B cell (primary cell): ENCODE measurements around the gene GULP1. TPM values are rescaled to one million over a fixed set of nuclear protein-coding genes. Genes with fewer than 3 reads are reported as not detected.

Experiments
- ATAC-seq: fragments of 200-7000 bp; cut with Tn5 transposase; one replicate; pipeline ENCODE4 v1.10.0; 2021; ENCODE audit warnings: low read depth, mild to moderate bottlenecking, moderate number of reproducible peaks, moderate library complexity
- CTCF ChIA-PET: fragments of 350-600 bp; sonication (Branson Sonifier 250); formaldehyde crosslinking; loops from one replicate; lab custom pipeline; 2021; ENCODE audit warnings: antibody characterized with exemption, inconsistent platforms; lab: Charles Lee
- POLR2A ChIA-PET: fragments of 350-600 bp; sonication (Branson Sonifier 250); formaldehyde crosslinking; loops from one replicate; lab custom pipeline; 2021; ENCODE audit warnings: antibody characterized with exemption; lab: Charles Lee
- DNase-seq: peaks from one replicate; pipeline ENCODE4 v3.0.0; 2013
- H2AFZ ChIP-seq: 2 replicates; pipeline ENCODE4 v1.6.1; 2012; ENCODE audit warnings: mild to moderate bottlenecking, low read depth, low read length; ENCODE audit not compliant: insufficient read depth, poor library complexity, severe bottlenecking
- H3K27ac ChIP-seq, 2 donors: 1 replicate in 1 of 2; 2 replicates in 1 of 2; pipeline ENCODE4 v1.5.1; 2012 to 2013; ENCODE audit warnings: low read length in 2 of 2, mild to moderate bottlenecking in 2 of 2, moderate library complexity in 1 of 2
- H3K27me3 ChIP-seq, 4 experiments: fragments of 200-600 bp in 1 of 4; sonication (generic) in 1 of 4; replicated peaks in 1 of 4; 1 replicate in 2 of 4; 2 replicates in 2 of 4; pipeline versions ENCODE4 v1.6.1 to v1.7.0; 2013 to 2016; ENCODE audit warnings: low read length in 3 of 4, mild to moderate bottlenecking in 2 of 4, mixed read lengths in 1 of 4, moderate library complexity in 1 of 4; ENCODE audit not compliant: insufficient read depth in 4 of 4, control insufficient read depth in 3 of 4; ENCODE audit errors: control extremely low read depth in 1 of 4
- H3K36me3 ChIP-seq, 2 experiments: replicated peaks in 1 of 2; 1 replicate in 1 of 2; 2 replicates in 1 of 2; pipeline versions ENCODE4 v1.6.1 to v1.7.1; 2013; ENCODE audit warnings: low read length in 1 of 2; ENCODE audit not compliant: insufficient read depth in 2 of 2, control insufficient read depth in 1 of 2; ENCODE audit errors: control extremely low read depth in 1 of 2, extremely low read depth in 1 of 2
- H3K4me1 ChIP-seq, 2 donors: fragments of 200-600 bp in 1 of 2; sonication (generic) in 1 of 2; 1 replicate in 1 of 2; 2 replicates in 1 of 2; pipeline versions ENCODE4 v1.5.1 to v1.6.1; 2013 to 2017; ENCODE audit warnings: low read length in 2 of 2; ENCODE audit not compliant: control insufficient read depth in 2 of 2, insufficient read depth in 2 of 2
- H3K4me2 ChIP-seq: replicated peaks from 2 replicates; pipeline ENCODE3; 2012; ENCODE audit warnings: mild to moderate bottlenecking, low read depth, low read length; ENCODE audit not compliant: poor library complexity, severe bottlenecking
- H3K4me3 ChIP-seq, 5 experiments: fragments of 200-600 bp in 1 of 5; sonication (generic) in 1 of 5; 1 replicate in 3 of 5; 2 replicates in 2 of 5; pipeline versions ENCODE4 v1.5.1 to v1.7.0; 2011 to 2016; ENCODE audit warnings: low read length in 4 of 5, mild to moderate bottlenecking in 4 of 5, low read depth in 2 of 5, control low read depth in 1 of 5, moderate library complexity in 1 of 5; ENCODE audit not compliant: insufficient read depth in 1 of 5; ENCODE audit errors: control extremely low read depth in 1 of 5, extremely low read depth in 1 of 5
- H3K79me2 ChIP-seq: fragments of 200-600 bp; sonication (generic); one replicate; pipeline ENCODE4 v1.6.0; 2016; ENCODE audit warnings: low read length; ENCODE audit not compliant: control insufficient read depth, insufficient read depth
- H3K9ac ChIP-seq: fragments of 200-600 bp; sonication (generic); 2 replicates; pipeline ENCODE4 v1.6.1; 2017; ENCODE audit warnings: mild to moderate bottlenecking, low read length, moderate library complexity
- H3K9me3 ChIP-seq, 3 donors: one replicate each; pipeline versions ENCODE4 v1.6.1 to v1.7.1; 2013; ENCODE audit warnings: low read length in 2 of 3; ENCODE audit not compliant: control insufficient read depth in 2 of 3, insufficient read depth in 1 of 3; ENCODE audit errors: control extremely low read depth in 1 of 3
- H4K20me1 ChIP-seq: 2 replicates; pipeline ENCODE4 v1.6.0; 2012; ENCODE audit warnings: mild to moderate bottlenecking, low read length; ENCODE audit not compliant: insufficient read depth, control insufficient read depth, poor library complexity, severe bottlenecking
- H3K27ac Mint-ChIP-seq: one replicate; pipeline ENCODE4 v1.8.0; 2021; ENCODE audit warnings: mixed read lengths
- H3K27me3 Mint-ChIP-seq: one replicate; pipeline ENCODE4 v1.8.0; 2021; ENCODE audit warnings: mixed read lengths
- H3K4me1 Mint-ChIP-seq: one replicate; pipeline ENCODE4 v1.8.0; 2021; ENCODE audit warnings: mixed read lengths
- H3K4me3 Mint-ChIP-seq: one replicate; pipeline ENCODE4 v1.8.0; 2021; ENCODE audit warnings: mixed read lengths
- H3K9me3 Mint-ChIP-seq: one replicate; pipeline ENCODE4 v1.8.0; 2022; ENCODE audit warnings: mixed read lengths; ENCODE audit not compliant: insufficient read depth
- EZH2 ChIP-seq: IDR thresholded peaks from 2 replicates; pipeline ENCODE4 v1.6.1; 2012; ENCODE audit warnings: borderline replicate concordance, low read depth, mild to moderate bottlenecking, moderate library complexity, low read length; ENCODE audit not compliant: insufficient read depth, poor library complexity, severe bottlenecking
- WGBS: methylation state at CpG from one replicate; pipeline ENCODE4 v1.1.5; 2013; ENCODE audit warnings: missing lambda C conversion rate; ENCODE audit not compliant: insufficient coverage; 5-methylcytosine and 5-hydroxymethylcytosine counted together
- intact Hi-C: fragments of 100-400 bp; cut with micrococcal nuclease; formaldehyde crosslinking; loops from one replicate; pipeline ENCODE4 v1.10.0; 2022
- polyA plus RNA-seq: library from polyadenylated mRNA; depleted of rRNA; stranded (reverse); fragments of >200 nt; gene quantifications from 2 replicates; pipeline ENCODE4 v1.2.3, GENCODE V29; 2012
- total RNA-seq, 2 donors: library from RNA; stranded (reverse); fragments of 120-200 nt in 1 of 2; gene quantifications; 1 replicate in 1 of 2; 2 replicates in 1 of 2; pipeline versions ENCODE4 v1.2.3 to v1.2.4, GENCODE V29; 2013 to 2022
- TF ChIP-seq, protein P1 (sequence below): fragments of 200-600 bp; IDR thresholded peaks from one replicate; pipeline ENCODE4 v1.8.0; 2022; ENCODE audit warnings: antibody characterized with exemption, mild to moderate bottlenecking

GULP1 gene
- total and polyA plus RNA-seq, 2 donors (not counting 1 experiment from before 2014, with no cell fraction given), result not detected

DNA sequence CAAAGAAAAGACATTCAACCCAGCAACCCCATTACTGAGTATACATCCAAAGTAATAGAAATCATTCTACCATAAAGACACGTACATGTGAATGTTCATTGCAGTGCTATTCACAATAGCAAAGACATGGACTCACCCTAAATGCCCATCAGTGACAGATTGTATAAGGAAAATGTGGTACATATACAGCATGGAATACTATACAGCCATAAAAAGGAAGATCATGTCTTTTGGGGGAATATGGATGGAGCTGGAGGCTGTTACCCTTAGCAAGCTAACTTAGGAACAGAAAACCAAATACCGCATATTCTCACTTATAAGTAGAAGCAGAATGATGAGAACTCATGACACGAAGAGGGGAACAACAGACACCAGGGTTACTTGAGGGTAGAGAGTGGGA, 145.9 kb downstream of the GULP1 start:
- ATAC-seq (no peak), DNase-seq (no peak)
- Histone ChIP-seq H3K4me3 (no peak overlapping the region), H4K20me1 (no peaks in the 10 kb centered on the region), H3K4me1 (no peaks in the 10 kb centered on the region), H3K36me3 (no peaks in the 10 kb centered on the region), H3K79me2 (no peaks in the 10 kb centered on the region), H3K27me3 (no peaks in the 10 kb centered on the region), H3K4me2 (no peak overlapping the region), H3K9ac (no peak overlapping the region), H3K27ac (no peak overlapping the region), H3K9me3 (no peaks in the 10 kb centered on the region), H2AFZ (no peak overlapping the region)
- no peaks in the 10 kb centered on the region for H3K9me3 Mint-ChIP-seq
- ChIA-PET CTCF (no interaction called here), POLR2A (no interaction called here)
- no peaks in the 10 kb centered on the region for H3K27me3 Mint-ChIP-seq
- no peak overlapping the region for H3K4me3 Mint-ChIP-seq
- no peak overlapping the region for H3K27ac Mint-ChIP-seq
- WGBS, result no CpG with 5 or more reads among the region's 3 CpGs
- intact Hi-C loops, result no loop called here
- no peaks in the 10 kb centered on the region for H3K4me1 Mint-ChIP-seq
- TF ChIP-seq, protein P1, sequence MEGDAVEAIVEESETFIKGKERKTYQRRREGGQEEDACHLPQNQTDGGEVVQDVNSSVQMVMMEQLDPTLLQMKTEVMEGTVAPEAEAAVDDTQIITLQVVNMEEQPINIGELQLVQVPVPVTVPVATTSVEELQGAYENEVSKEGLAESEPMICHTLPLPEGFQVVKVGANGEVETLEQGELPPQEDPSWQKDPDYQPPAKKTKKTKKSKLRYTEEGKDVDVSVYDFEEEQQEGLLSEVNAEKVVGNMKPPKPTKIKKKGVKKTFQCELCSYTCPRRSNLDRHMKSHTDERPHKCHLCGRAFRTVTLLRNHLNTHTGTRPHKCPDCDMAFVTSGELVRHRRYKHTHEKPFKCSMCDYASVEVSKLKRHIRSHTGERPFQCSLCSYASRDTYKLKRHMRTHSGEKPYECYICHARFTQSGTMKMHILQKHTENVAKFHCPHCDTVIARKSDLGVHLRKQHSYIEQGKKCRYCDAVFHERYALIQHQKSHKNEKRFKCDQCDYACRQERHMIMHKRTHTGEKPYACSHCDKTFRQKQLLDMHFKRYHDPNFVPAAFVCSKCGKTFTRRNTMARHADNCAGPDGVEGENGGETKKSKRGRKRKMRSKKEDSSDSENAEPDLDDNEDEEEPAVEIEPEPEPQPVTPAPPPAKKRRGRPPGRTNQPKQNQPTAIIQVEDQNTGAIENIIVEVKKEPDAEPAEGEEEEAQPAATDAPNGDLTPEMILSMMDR, result no peak
- TF ChIP-seq EZH2, result no peak

DNA sequence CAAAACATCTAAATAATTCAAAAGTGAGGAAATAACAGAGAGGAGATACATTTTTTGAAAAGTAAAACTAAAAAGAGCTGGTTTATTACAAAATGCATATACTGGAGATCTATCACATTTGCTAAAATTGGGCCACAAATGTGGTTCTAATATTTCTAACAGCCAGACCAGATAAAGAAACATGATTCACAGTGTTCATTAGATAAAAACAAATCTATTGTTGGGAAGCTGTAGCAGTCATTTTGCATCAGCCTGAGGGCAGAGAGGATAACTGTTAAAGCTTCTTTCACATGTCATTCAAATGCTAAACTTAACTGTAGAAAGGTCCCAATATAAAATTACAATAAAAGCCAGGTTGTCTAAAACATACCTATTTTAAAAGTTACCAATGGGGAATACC, 148.3 kb downstream of the GULP1 start:
- intact Hi-C loops, result no loop called here
- Mint-ChIP-seq H3K27me3 (no peaks in the 10 kb centered on the region), H3K9me3 (no peaks in the 10 kb centered on the region), H3K27ac (no peak overlapping the region), H3K4me3 (no peak overlapping the region), H3K4me1 (no peaks in the 10 kb centered on the region)
- Histone ChIP-seq H3K4me1 (no peaks in the 10 kb centered on the region), H3K27me3 (no peaks in the 10 kb centered on the region), H4K20me1 (no peaks in the 10 kb centered on the region), H2AFZ (no peak overlapping the region), H3K9ac (no peak overlapping the region), H3K36me3 (no peaks in the 10 kb centered on the region), H3K4me2 (no peak overlapping the region), H3K79me2 (no peaks in the 10 kb centered on the region), H3K4me3 (no peak overlapping the region), H3K9me3 (no peaks in the 10 kb centered on the region), H3K27ac (no peak overlapping the region)
- CTCF ChIA-PET, result no interaction called here
- ATAC-seq, result no peak
- no peak for DNase-seq
- POLR2A ChIA-PET, result no interaction called here
- TF ChIP-seq, protein P1, result no peak
- TF ChIP-seq EZH2, result no peak
